SK-N-MC (cell line): ENCODE measurements around the gene KDM3B.

Source experiments
- EZH2 ChIP-seq: fragments of 200-600 bp; sonication (generic); IDR thresholded peaks from one replicate; pipeline ENCODE4 v1.6.1; 2017; ENCODE audit warnings: antibody characterized with exemption
- POLR2AphosphoS5 ChIP-seq: IDR thresholded peaks from 2 replicates; pipeline ENCODE4 v1.6.1; 2012; ENCODE audit warnings: mild to moderate bottlenecking, low read depth, low read length, borderline replicate concordance

DNA sequence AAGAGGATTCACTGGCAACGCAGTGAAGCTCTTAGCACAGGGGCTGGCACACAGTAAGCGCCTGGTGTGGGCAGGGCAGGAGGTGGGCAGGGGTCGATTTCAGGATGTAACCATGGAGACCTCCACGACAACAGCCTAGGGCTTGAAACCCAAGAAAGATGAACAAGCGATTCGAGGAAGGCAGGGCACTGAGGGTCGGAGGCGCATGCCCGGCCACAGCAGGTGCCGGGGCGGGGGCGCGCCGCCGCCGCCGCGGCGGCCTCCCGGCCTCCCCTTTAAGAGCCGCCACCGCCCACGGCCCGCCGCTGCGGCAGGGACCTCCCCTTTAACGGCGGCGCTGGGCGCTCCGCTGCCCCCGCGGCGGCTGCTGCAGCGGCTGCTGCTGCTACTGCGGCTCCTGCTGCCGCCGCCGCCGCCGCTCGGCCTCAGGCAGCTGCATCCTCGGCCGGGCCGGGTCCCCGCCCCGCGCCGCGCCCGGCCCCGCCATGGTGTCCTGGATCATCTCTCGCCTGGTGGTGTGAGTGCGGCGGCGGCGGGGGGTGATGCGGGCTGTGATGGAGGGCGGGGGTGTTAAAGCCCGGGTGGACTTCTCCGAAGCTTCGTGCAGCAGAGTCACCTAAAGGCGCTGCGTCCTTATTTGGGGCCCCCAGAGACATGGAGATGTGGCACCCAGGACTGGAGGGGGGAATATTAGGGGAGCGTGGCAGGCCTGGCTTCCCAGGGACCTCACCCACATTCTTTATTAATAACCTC is 86.4 kb downstream of the KDM3B start, which contains the start of gene REEP2:
- TF ChIP-seq EZH2 (no peak), POLR2AphosphoS5 (no peak)
